ENCODE data around the gene APIP.

The APIP gene

DNA sequence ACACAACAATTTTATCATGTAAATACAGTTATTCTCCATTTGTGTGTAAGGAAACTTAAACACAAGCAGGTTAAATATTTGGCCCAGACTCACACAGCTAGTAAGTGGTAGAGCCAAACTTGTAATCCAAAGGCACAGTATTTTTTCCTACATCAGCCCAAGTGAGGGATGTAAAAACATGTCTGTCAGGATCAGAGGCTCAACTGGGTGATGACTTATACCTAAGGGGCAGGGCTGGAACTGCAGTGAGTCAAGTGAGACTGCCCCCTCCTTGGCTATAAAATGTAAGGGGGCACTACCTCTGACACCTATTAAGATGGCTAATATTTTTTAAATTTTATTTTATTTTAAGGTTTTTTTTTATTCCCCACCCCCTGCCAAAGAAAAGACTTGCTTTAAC, 82.6 kb downstream of the APIP start:
- Histone ChIP-seq H3K9ac (ENCODE audit: low read length) (no peak overlapping the region), H3K9me3 (ENCODE audit: control insufficient read depth, low read length) (no peaks in the 10 kb centered on the region), H3K36me3 (ENCODE audit: control insufficient read depth, insufficient read depth, low read length, severe bottlenecking) (no peaks in the 10 kb centered on the region), H3K27me3 (replicated peaks; ENCODE audit: control insufficient read depth, insufficient read depth, low read length) (peaks cover 7% of the 10 kb centered on the region), H3K4me3 (ENCODE audit: low read length) (no peak overlapping the region), H3K4me1 (ENCODE audit: control insufficient read depth, insufficient read depth, low read length) (no peaks in the 10 kb centered on the region)
- no peak for DNase-seq (ENCODE audit: low read depth)
